HG03139 (cell line): ENCODE measurements around the gene MYBBP1A.

Experiments
- ATAC-seq: cut with Tn5 transposase; IDR thresholded peaks from one replicate; pipeline ENCODE4 v1.9.1; 2021; ENCODE audit not compliant: unreplicated experiment

The MYBBP1A gene

DNA sequence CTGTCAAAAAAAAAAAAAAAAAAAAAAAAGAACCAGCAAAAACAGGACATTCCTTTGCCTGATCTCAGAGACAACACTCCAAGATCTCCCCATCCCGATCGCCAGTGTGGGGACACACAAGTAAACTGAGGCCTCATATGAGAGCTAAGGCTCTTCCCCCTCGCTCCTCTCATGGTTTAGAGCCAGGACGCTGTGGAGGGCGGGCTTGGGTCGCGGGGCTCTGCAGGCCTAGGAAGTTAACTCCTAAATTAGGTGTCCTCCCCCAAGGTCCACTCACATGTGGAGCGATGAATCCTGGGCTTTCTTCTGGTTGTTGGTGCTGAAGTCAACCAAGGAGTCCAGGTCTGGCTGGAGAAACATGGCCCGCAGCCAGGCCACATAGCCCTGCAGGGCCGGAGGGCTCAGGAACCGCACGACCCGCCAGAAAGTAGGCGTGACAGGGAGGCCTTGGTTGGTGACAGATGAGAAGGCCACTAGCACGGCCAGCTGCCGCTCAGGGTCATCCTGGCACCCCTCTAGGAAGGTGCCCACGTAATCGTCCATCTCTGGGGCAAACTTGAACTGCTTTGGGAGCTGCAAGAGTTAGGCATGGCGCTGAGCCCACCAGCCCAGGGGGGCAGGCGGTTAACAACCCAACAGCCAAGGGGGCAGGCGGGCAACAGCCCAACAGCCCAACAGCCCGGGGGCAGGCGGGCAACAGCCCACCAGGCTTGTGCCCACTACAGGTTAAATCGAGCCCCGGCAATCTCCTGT is 5.2 kb downstream of the MYBBP1A start:
- no peak for ATAC-seq

DNA sequence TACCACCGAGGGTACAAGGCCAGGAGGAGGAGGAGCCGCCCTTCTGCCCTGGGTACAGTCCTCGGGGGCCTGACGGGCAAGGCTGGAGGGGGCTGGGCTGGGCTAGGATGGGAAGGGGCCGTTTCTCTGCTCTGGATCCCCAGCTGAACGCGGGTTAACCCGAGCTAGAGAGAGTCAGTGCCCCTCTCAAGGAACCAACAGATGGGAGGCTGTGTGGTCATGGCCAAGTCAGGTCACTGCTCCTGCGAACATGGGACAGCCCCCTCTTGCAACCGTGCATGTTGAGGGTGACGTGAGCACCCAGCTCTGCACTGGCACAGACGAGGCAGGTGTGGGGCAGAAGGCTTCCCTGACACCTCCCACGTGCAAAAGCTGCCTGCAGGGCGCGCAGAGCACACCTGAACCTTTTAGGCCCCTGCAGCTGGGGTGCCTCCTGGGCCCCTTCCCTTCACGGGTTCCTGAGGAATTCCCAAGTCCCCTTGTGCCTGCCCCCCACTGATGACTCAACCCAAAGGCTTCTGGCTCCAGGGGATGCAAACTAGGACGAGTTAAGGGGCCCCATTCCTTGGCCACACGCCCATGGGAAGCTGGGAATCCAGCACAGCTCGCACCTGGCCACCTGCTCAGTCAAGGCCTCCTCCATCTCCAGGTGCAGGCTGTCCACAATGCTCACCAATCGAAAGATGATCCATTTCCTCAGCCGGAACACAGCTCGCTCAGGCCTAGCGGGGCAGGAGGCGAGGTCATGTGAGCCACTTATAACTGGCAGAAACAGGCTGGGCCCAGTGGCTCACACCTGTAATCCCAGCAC is 6.3 kb downstream of the MYBBP1A start:
- no peak for ATAC-seq

DNA sequence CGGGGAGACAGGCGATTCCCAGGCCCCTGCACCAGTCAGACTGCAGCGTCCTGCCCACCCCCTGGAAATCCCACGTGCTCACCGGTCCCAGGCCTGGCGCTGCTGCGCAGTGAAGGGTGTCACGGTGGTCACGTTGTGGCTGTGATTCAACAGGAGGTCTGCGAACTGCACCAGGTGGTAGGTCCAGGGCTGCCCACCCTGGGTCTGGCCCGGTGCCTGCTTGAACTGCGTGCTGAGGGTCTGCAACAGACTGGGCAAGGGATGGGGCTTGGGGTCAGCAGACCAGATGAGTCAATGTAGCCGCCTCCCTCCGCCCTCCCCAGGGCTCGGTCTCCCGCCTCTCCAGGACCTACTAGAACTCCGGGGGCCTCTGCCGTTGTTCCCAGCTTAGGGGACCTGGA is 7.1 kb downstream of the MYBBP1A start:
- no peak for ATAC-seq

- no peak for ATAC-seq
These were observed 7.9 kb downstream of the MYBBP1A start for GRCh38 chr17:4547118-4547906.

DNA sequence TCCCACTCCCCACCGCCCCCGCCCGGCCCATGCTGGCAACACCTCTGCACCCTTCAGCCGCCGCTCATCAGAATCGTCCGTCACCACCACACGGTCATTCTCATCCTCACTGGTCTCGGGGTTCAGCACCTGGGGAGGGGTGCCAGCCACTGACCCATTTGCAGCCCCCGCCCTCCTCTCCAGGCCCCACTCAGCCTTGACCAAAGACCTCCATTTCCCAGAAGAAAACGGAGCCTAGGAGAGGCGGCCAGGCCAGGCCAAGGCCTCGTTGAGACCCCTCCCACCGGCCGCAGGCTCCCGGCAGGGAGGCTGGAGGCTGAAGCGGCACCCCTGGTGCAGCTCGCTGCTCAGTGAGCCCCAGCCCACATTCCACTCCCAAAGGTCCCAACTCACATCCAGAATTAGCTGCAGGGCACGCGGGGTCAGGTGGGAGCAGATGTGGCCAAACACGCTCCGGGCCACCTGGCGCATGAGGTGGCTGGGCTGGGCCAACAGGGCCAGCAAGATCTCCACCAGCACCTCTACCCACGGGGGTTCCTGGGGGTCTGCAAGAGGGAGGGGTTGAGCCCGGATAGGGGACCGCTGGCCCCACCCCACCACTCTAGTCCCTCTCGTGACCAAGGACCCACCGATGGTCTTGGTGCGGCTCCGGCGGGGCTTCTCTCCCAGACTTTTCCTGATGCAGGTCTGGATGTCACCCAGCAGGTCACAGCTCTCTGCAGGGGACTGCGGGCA is 9.8 kb downstream of the MYBBP1A start:
- no peak for ATAC-seq

DNA sequence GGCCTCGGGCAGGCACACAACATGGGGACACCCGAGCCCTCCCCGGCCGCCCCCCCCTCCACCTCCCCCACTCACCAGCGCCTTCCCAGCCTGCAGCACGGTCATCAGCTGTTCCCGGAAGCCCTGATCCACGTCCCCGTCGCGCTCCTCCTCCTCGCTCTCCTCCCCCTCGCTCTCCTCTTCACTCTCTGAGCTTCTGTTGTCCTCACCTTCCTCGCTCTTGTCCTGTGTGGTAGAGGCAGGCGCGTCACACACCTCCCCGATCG is 10.3 kb downstream of the MYBBP1A start:
- no peak for ATAC-seq

DNA sequence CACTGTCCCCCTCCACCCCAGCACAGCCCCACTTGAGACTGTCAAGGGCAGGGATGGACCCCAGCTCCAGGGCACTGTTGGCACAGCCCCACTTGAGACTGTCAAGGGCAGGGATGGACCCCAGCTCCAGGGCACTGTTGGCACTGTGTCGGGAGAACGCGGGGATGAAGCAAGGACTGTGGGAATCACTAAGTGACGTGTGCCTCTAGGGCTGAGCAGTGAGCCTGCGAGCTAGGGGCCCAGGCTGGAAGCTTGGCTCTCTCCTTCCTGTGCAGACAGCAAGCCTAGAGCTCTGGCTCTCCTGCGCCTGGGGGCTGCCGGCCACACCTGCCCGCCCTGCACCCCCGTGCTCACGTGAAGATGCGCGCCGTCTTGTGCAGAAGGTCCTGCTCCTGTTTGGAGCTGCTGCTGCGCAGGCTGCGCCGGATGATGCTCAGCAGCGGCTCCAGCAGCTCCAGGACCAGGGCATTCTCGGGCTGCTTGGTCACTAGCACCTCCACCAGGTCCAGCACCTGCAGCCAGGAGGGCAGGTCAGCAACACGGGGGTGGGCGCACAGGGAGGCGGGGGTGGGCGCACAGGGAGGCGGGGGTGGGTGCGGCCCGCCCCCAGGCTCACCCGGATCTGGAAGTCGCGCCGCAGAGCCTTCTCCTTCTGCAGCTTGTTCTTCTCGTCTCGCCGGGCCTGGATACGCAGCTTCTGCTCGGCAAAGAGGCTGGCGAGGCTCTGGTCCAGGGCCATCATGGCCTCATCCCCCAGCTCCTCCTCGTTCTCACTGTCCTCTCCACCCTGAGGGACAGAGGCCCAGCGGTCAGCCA is 10.8 kb downstream of the MYBBP1A start:
- no peak for ATAC-seq

- no peak for ATAC-seq
These were observed 11.6 kb downstream of the MYBBP1A start for GRCh38 chr17:4543557-4544026.

DNA sequence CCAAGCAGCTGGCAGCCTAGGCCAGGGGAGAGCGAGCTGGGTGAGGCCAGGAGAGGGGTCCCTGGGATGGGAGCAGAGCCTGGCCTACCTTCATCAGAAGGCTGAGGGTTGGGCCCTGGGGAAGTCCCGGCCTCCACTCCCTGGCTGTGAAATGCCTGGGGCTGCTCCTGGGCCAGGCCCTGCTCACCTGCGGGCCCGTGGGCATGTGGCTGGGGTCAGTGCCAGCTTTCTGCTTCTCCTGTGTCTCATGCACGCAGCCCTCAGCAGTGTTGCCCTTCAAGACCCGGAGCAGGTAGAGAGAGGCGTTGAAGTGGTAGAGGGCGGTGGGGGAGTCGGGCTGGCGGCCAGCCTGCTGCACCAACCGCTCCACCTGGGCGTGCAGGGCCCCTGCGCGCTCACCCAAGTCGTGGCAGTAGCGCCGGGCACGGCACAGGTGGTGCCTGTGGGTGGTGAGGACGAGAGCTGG is 12.4 kb downstream of the MYBBP1A start:
- ATAC-seq, result no peak

DNA sequence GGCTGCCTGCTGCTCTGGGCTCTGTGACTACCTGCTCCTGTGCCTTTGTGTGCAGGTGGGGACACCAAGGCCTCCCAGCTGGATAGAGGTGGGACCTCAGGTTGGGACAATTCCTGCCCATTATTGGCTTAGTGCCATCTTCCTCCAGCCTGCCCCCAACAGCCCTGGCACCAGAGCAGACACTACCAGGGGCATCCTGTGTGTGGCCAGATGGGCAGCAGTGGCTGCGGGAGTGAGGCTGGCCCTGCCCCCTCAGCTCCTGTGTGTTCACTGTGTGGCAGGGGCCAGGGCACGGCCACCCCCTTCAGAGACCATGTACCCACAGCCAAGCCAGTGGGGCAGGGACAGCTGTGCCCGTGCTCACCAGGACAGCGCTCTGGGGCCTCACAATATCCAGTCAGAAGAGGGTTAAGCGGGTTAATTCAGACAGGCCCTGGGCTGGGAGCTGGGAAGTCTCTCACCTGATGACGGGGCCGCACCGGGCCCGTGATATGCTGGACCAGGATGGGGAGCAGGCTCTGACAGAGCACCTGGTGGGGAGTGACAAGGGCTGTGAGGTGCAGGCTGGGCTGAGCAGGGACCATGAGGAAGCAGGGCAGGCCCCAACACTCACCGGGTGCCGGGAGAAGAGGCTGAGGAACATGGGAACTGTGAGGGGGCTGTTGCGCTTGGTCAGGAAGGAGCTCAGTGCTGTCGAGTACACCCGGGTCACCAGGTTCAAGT is 13.0 kb downstream of the MYBBP1A start:
- ATAC-seq, result no peak

DNA sequence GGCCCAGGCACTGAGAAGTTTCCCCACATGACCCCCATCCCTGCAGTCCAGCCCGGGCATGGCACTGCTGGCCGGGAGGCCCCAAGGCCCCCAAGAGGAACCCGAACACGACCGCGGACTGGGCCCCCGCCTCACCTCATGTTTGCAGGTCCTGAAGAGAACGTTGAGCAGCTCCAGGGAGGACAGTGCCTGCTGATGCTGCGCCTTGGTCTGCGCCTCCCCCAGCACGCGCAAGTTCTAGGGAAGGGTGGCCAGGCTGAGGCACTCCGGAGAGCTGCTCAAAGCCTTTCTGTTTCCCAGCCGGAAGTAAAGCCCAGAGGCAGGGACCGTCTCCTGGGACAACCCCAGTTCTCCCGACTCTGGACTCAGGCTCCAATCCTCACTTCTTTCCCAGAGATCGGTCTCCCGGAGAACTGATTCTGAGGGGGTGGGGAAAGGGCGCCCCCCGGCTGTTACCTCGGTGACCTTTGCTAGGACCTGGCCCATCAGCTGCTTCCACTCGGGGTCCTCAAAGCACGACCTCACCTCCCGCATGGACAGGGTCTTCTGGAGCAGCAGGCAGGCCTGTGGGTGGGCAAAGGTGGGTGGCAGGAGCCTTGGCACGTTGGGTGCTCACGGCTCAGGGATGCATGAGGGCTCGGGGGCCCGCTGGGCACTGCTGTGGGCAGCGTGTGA is 13.7 kb downstream of the MYBBP1A start:
- no peak for ATAC-seq

GRCh38 chr17:4540687-4541327 is 14.4 kb downstream of the MYBBP1A start:
- ATAC-seq, result no peak

- ATAC-seq, result no peak
These were observed 14.9 kb downstream of the MYBBP1A start for GRCh38 chr17:4540224-4540651.

GRCh38 chr17:4539576-4540223 is 15.5 kb downstream of the MYBBP1A start:
- no peak for ATAC-seq

GRCh38 chr17:4539025-4539424 is 16.2 kb downstream of the MYBBP1A start:
- no peak for ATAC-seq

DNA sequence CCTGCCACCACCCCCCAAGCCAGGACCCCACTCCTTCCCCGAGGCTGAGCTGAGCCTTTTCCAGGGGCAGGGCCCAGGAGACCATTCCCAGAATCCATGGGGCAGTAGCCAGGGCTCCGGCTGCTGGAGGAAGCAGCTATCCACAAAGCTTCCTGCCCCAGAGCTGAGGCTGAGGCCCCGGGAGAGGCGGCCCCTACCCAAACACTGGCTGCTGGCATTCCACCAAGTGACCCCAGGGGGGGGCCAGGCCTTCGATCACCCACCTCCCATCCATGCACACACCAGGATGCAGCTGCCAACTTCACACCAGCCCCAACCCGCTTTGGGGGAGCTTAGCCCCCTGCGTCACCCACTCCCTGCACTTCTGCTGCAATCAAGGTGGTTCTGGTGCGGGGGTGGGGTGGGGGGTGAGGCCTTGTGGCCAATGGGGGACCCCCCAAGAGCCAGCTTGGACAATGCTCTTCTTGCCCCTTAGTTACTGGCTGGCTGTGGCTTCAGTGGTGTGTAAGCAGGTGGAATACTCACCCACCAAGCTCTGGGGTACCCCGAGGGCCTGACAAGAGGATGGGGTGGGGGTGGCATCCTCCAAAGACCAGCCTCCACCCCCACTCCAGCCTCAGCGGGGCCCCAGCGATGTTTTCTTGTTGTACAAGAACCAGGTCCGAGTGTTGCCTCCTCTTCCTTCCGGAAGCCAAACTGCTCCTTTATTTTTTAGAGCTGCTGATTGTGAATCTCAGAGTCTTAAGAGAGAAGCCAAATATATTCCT is 16.8 kb downstream of the MYBBP1A start:
- no peak for ATAC-seq
